Measurements from ENCODE around the gene PITPNC1. TPM values are rescaled to one million over a fixed set of nuclear protein-coding genes. Genes with fewer than 3 reads are reported as not detected.
A peak's percentile ranks its signal among the peaks of the same experiment; 100 is the strongest.
"Not testable (repeated sequence)": the region's sequence is repeated elsewhere in the genome, so short reads cannot be mapped to it uniquely, and the experiment has no call there.

PITPNC1 gene
- total and polyA plus RNA-seq, 11 donors, result 7.0 to 20.8 (median 11.3) TPM

DNA sequence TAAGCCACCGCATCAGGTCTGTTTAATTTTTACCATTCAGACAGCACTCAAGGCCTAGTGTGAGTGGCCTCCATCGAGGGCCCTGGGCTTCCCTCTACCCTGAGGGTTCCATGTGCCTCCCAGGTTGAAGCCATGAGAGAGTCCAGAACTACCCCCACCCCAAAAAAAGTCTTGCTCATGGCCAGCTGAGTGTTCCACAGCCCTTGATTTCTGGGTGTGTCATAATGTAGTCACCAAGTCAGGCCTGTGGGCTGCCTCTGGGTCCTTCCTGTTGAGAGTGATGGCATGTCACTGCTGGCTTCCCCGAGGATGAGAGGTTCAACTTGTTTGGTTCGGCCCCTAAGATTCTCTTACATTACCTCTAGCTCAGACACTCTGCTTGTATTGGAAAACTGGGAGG lies 100.6 kb downstream of the PITPNC1 start:
- intact Hi-C loops (cut with DNase I), result loop anchor here in 5 of 10 donors (5.0 to 10.0 kb wide), 6 partner anchors 100 to 210 kb away; partner anchors contain the start of gene PITPNC1 (in 1 of the 5)
- DNase-seq (no peak), ATAC-seq (no peak)
- WGBS, 4 donors, result 85 to 91% (median 88%) methylated on average over 4 of the region's 4 CpGs
- TF ChIP-seq CTCF (IDR thresholded peaks at IDR 0.05), result no peak
- TF ChIP-seq POLR2A (IDR thresholded peaks at IDR 0.05), result no peak
- Histone ChIP-seq H3K4me3 (no peak overlapping the region), H3K27me3 (no peaks in the 10 kb centered on the region), H3K36me3 (no peaks in the 10 kb centered on the region), H3K9me3 (no peaks in the 10 kb centered on the region), H3K27ac (peak overlapping the region in 10 of 12 donors; percentile 8 to 63 (median 22)), H3K4me1 (peaks cover 0 to 76% (median 21%) of the 10 kb centered on the region in 12 donors)

- no peak for DNase-seq
- Histone ChIP-seq H3K36me3 (no peaks in the 10 kb centered on the region), H3K4me1 (peaks cover 0 to 75% (median 17%) of the 10 kb centered on the region in 12 donors), H3K27ac (peak overlapping the region in 10 of 12 donors; percentile 8 to 63 (median 32)), H3K9me3 (no peaks in the 10 kb centered on the region), H3K27me3 (no peaks in the 10 kb centered on the region), H3K4me3 (no peak overlapping the region)
- intact Hi-C loops (cut with DNase I), result loop anchor here in 5 of 10 donors (5.0 to 10.0 kb wide), 6 partner anchors 101 to 209 kb away; partner anchors contain the start of gene PITPNC1 (in 1 of the 5)
- WGBS, 4 donors, result 81 to 83% (median 82%) methylated on average over 8 of the region's 8 CpGs
- no peak for TF ChIP-seq CTCF (IDR thresholded peaks at IDR 0.05)
- TF ChIP-seq POLR2A (IDR thresholded peaks at IDR 0.05), result no peak
- ATAC-seq, result no peak
Measured at GRCh38 chr17:67478401-67479041, 101.4 kb downstream of the PITPNC1 start.

GRCh38 chr17:67479148-67479547 lies 102.1 kb downstream of the PITPNC1 start:
- DNase-seq (no peak), ATAC-seq (no peak)
- H3K9me3 ChIP-seq, result no peaks in the 10 kb centered on the region
- no peaks in the 10 kb centered on the region for H3K27me3 ChIP-seq
- no peak for TF ChIP-seq POLR2A (IDR thresholded peaks at IDR 0.05)
- TF ChIP-seq CTCF (IDR thresholded peaks at IDR 0.05), result no peak
- intact Hi-C loops (cut with DNase I), result loop anchor here in 5 of 10 donors (5.0 to 10.0 kb wide), 6 partner anchors 102 to 208 kb away; partner anchors contain the start of gene PITPNC1 (in 1 of the 5)
- peak overlapping the region in 5 of 12 donors; percentile 3 to 50 (median 24) for H3K27ac ChIP-seq
- no peaks in the 10 kb centered on the region for H3K36me3 ChIP-seq
- peaks cover 0 to 69% (median 13%) of the 10 kb centered on the region in 12 donors for H3K4me1 ChIP-seq
- WGBS, 4 donors, result 79 to 89% (median 85%) methylated on average over 3 of the region's 3 CpGs
- H3K4me3 ChIP-seq, result no peak overlapping the region

DNA sequence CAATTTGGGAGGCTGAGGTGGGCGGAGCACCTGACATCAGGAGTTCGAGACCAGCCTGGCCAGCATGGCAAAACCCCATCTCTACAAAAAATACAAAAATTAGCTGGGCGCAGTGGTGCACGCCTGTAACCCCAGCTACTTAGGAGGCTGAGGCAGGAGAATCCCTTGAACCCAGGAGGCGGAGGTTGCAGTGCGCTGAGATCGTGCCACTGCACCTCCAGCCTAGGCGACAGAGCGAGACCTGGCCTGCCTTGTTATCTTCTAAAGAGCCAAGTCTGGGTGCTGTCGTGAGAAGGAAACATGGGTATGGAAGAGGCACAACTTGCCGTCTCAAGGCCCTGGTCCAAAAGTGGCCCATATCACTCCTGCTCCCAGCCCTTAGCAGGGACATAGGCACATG lies 103.9 kb downstream of the PITPNC1 start:
- H3K9me3 ChIP-seq; DNase-seq; intact Hi-C loops (cut with DNase I); H3K4me3 ChIP-seq; H3K36me3 ChIP-seq; ATAC-seq; H3K27me3 ChIP-seq: not testable (repeated sequence)
- Histone ChIP-seq H3K27ac (peak overlapping the region in 1 of 12 donors; percentile 68), H3K4me1 (peaks cover 0 to 53% (median 4%) of the 10 kb centered on the region in 12 donors)
- 94 to 99% (median 97%) methylated on average over 11 of the region's 11 CpGs for WGBS, 4 donors
